Esophagus squamous epithelium (tissue), 5 donors: ENCODE measurements around the gene LRP5. TPM values are rescaled to one million over a fixed set of nuclear protein-coding genes. Genes with fewer than 3 reads are reported as not detected.
A peak's percentile ranks its signal among the peaks of the same experiment; 100 is the strongest.

Source experiments
- DNase-seq: peaks from one replicate; lab custom pipeline; 2025; lab: John Stamatoyannopoulos, UW
- H3K27ac ChIP-seq, 4 donors: fragments of 200-600 bp; sonication (generic); one replicate each; pipeline ENCODE4 v1.5.1; 2016 to 2019; ENCODE audit warnings: mild to moderate bottlenecking in 1 of 4
- H3K27me3 ChIP-seq, 4 donors: fragments of 200-600 bp; sonication (generic); 1 replicate in 3 of 4; 2 replicates in 1 of 4; pipeline versions ENCODE4 v1.5.1 to v1.6.0; 2017 to 2021; ENCODE audit warnings: antibody characterized with exemption in 1 of 4
- H3K36me3 ChIP-seq, 3 donors: fragments of 200-600 bp; sonication (generic); one replicate each; pipeline ENCODE4 v1.5.1; 2016 to 2019
- H3K4me1 ChIP-seq, 3 donors: fragments of 200-600 bp; sonication (generic); one replicate each; pipeline ENCODE4 v1.5.1; 2017 to 2019
- H3K4me3 ChIP-seq, 4 donors: fragments of 200-600 bp; sonication (generic); 1 replicate in 3 of 4; 2 replicates in 1 of 4; pipeline ENCODE4 v1.5.1; 2016 to 2019; ENCODE audit warnings: mild to moderate bottlenecking in 2 of 4, moderate library complexity in 1 of 4
- H3K9me3 ChIP-seq, 3 donors: fragments of 200-600 bp; sonication (generic); one replicate each; pipeline ENCODE4 v1.5.1; 2016 to 2019
- POLR2A ChIP-seq, 4 donors: fragments of 450-650 bp; IDR thresholded peaks; one replicate each; pipeline ENCODE4 v1.6.1; 2017; ENCODE audit warnings: antibody characterized with exemption in 4 of 4, mild to moderate bottlenecking in 4 of 4, moderate library complexity in 3 of 4
- WGBS, 2 donors: methylation state at CpG; one replicate each; pipeline ENCODE4 v1.1.5; 2018; 5-methylcytosine and 5-hydroxymethylcytosine counted together
- intact Hi-C: fragments of 100-400 bp; cut with DNase I; formaldehyde crosslinking; loops from one replicate; pipeline ENCODE4 v1.15.0; 2022
- total RNA-seq, 4 donors: library from RNA; depleted of rRNA; stranded (reverse); fragments of >200 nt; gene quantifications; one replicate each; pipeline ENCODE4 v1.1.0, GENCODE V29; 2016
- TF ChIP-seq, protein P1 (sequence below), 6 experiments: fragments of 450-650 bp in 4 of 6; fragments of 200-600 bp in 2 of 6; sonication (generic) in 2 of 6; IDR thresholded peaks; one replicate each; pipeline ENCODE4 v1.5.1; 2016 to 2019; ENCODE audit warnings: antibody characterized with exemption in 6 of 6, mild to moderate bottlenecking in 4 of 6, moderate library complexity in 4 of 6
- donor health status: DM: yes; HTN: yes; CAD: no.

The LRP5 gene
- total RNA-seq, 4 donors from 2014 or later, result 13.7 to 24.0 (median 20.9) TPM

DNA sequence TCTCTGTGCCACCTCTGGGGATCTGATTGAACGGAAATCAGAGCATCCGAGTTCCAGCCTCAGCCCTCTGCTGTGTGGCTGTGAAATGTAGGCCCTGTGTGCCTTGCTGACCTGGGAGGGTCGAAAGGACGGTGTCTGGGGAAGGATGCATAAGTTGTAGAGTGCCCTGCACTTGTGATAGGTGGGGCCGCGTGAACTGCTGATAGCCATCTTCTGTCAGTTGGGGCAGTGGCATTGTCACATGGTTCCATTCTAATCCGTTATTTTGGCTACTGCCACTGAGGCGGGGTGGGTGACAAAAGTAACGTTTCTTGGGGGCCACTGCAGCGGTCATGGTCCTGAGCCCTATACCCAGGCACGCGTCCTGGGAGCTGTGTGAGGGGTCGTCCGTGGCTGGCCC is 63.4 kb downstream of the LRP5 start:
- Histone ChIP-seq H3K9me3 (no peaks in the 10 kb centered on the region), H3K36me3 (peaks cover 0 to 16% (median 0%) of the 10 kb centered on the region in 3 donors), H3K27me3 (no peaks in the 10 kb centered on the region), H3K4me1 (peaks cover 28 to 89% (median 56%) of the 10 kb centered on the region in 3 donors), H3K27ac (no peak overlapping the region), H3K4me3 (no peak overlapping the region)
- 76 to 90% methylated on average over 4 to 14 of the region's 14 CpGs for WGBS, 2 donors
- DNase-seq, result no peak
- TF ChIP-seq, protein P1, sequence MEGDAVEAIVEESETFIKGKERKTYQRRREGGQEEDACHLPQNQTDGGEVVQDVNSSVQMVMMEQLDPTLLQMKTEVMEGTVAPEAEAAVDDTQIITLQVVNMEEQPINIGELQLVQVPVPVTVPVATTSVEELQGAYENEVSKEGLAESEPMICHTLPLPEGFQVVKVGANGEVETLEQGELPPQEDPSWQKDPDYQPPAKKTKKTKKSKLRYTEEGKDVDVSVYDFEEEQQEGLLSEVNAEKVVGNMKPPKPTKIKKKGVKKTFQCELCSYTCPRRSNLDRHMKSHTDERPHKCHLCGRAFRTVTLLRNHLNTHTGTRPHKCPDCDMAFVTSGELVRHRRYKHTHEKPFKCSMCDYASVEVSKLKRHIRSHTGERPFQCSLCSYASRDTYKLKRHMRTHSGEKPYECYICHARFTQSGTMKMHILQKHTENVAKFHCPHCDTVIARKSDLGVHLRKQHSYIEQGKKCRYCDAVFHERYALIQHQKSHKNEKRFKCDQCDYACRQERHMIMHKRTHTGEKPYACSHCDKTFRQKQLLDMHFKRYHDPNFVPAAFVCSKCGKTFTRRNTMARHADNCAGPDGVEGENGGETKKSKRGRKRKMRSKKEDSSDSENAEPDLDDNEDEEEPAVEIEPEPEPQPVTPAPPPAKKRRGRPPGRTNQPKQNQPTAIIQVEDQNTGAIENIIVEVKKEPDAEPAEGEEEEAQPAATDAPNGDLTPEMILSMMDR (IDR thresholded peaks at IDR 0.05), result no peak
- no peak for TF ChIP-seq POLR2A (IDR thresholded peaks at IDR 0.05)
- intact Hi-C loops, result loop anchor here (10.0 kb wide), 1 partner anchor 61 kb away; the partner anchor contains the start of gene LRP5

DNA sequence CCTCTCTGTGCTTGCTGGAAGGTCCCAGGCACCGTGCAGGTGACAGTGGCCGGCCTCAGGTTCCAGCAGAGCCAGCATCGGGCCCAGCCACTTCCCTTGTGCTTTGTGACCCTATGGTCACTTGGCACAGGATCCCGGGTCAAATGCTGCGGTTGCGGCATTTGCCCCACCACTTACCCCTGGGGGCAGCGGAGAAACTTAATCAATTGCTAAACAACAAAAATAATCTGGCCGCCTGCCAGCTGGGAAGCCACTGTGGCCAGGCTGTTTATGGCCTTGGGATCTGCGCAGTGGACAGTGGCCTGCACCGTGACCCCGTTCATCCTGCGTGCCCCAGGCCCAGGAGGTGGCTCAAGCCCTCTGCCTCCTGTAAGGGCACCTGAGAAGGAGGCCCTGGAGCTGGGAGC is 65.0 kb downstream of the LRP5 start:
- TF ChIP-seq, protein P1 (IDR thresholded peaks at IDR 0.05), result no peak
- Histone ChIP-seq H3K4me3 (no peak overlapping the region), H3K4me1 (peaks cover 38 to 88% (median 63%) of the 10 kb centered on the region in 3 donors), H3K36me3 (peaks cover 0 to 16% (median 0%) of the 10 kb centered on the region in 3 donors), H3K9me3 (no peaks in the 10 kb centered on the region), H3K27me3 (no peaks in the 10 kb centered on the region), H3K27ac (peak overlapping the region in 2 of 4 donors; percentile 25 to 30)
- no peak for DNase-seq
- no CpG with 5 or more reads among the region's 12 CpGs for WGBS, 2 donors
- intact Hi-C loops, result loop anchor here (10.0 kb wide), 1 partner anchor 63 kb away; the partner anchor contains the start of gene LRP5

DNA sequence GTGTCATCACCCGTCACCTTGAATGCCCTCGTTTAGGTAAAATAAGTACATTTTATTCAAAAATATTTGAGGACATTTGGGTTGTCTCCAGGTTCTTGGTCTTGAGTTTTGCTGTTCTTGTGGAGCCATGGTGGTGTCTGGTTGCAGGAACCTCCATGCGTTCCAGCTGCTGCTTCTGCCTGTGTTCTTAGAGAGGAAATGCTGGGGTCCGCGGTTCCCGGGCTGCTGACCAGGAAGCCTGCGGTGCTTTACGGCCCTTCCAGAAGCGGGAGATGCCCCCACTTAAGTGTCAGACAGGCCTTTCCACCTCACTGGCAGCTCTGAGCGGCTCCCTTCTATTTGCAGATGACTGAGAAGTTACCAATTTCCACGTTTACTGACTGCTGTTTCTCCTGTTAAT is 66.8 kb downstream of the LRP5 start:
- TF ChIP-seq, protein P1 (IDR thresholded peaks at IDR 0.05), result no peak
- no peak for TF ChIP-seq POLR2A (IDR thresholded peaks at IDR 0.05)
- Histone ChIP-seq H3K27ac (peak overlapping the region in 3 of 4 donors; percentile 39 to 83 (median 73)), H3K27me3 (no peaks in the 10 kb centered on the region), H3K4me3 (no peak overlapping the region), H3K36me3 (peaks cover 0 to 16% (median 0%) of the 10 kb centered on the region in 3 donors), H3K4me1 (peaks cover 33 to 87% (median 63%) of the 10 kb centered on the region in 3 donors), H3K9me3 (no peaks in the 10 kb centered on the region)
- 71 to 77% methylated on average over 8 to 11 of the region's 11 CpGs for WGBS, 2 donors
- intact Hi-C loops, result loop anchor here (10.0 kb wide), 1 partner anchor 64 kb away; the partner anchor contains the start of gene LRP5
- DNase-seq, result no peak

DNA sequence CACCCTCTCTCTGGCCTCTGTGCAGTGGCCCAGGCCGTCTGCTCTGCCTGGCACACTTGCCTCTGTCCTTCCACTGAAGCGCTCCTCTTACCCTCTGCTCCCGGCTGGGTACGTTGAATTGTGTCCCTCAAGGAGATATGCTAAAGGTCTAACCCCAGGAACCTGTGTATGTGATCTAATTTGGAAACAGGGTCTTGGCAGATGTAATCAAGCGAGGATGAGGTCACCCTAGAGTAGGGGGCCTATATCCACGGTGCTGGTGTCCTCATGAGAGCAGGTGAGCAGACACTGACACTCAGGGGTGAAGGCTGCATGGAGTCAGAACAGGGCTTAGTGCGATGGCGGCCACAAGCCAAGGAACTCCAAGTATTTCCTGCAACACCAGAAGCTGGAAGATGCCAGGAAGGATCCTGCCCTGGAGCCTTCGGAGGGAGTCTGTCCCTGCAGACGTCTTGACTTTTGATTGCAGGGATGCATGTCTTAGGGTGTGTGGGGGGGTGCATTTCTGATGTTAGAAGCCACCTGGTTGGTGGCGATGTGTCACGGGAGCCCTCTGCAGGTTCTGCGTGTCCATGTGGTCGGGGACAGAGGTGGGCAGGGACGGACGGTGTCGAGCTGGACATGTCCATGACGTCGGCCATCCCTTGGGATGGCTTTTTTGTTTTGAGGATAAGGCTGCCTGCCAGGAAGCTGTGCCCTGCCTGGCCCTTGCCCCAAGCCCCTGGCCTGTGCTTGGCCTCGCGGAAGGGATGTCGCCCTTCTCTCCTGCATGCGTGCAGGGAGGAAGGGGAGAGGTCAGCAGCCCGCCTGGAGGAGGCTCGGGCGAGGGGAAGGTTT is 68.6 kb downstream of the LRP5 start:
- intact Hi-C loops, result no loop called here
- H3K4me3 ChIP-seq, result peak overlapping the region in 1 of 4 donors; percentile 34
- no peaks in the 10 kb centered on the region for H3K9me3 ChIP-seq
- peaks cover 0 to 15% (median under 1%) of the 10 kb centered on the region in 3 donors for H3K36me3 ChIP-seq
- TF ChIP-seq POLR2A (IDR thresholded peaks at IDR 0.05), result no peak
- TF ChIP-seq, protein P1 (IDR thresholded peaks at IDR 0.05), result no peak
- WGBS, 2 donors, result 46 to 54% methylated on average over 7 of the region's 26 CpGs
- H3K27me3 ChIP-seq, result no peaks in the 10 kb centered on the region
- peak overlapping the region; percentile 42 to 83 (median 78) for H3K27ac ChIP-seq
- H3K4me1 ChIP-seq, result peaks cover 26 to 73% (median 51%) of the 10 kb centered on the region in 3 donors
- no peak for DNase-seq

DNA sequence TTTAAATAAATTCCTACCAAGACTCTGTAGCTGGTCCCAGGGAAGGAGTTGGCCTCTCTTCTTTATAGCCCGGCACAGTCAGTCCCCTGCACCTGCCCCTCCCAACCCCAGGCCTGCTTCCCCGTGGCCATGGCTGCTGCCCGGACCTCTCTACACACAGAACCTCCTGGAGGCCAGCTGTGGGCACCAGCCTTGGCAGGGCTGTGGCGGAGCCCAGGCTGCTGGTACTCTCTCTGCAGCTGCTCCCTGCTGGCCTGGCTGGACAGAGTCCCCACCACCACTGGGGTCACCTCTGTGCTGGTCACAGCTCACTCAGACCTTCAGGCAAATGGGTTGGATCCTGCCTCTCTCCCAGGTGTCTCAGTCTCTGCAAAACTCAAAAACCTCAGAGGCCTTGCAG is 69.3 kb downstream of the LRP5 start:
- Histone ChIP-seq H3K27ac (peak overlapping the region; percentile 40 to 83 (median 78)), H3K9me3 (no peaks in the 10 kb centered on the region), H3K27me3 (no peaks in the 10 kb centered on the region), H3K4me1 (peaks cover 26 to 68% (median 51%) of the 10 kb centered on the region in 3 donors), H3K36me3 (peaks cover 0 to 22% (median 7%) of the 10 kb centered on the region in 3 donors), H3K4me3 (peak overlapping the region in 1 of 4 donors; percentile 34)
- DNase-seq, result no peak
- no peak for TF ChIP-seq POLR2A (IDR thresholded peaks at IDR 0.05)
- TF ChIP-seq, protein P1 (IDR thresholded peaks at IDR 0.05), result no peak
- WGBS, 2 donors, result 57 to 60% methylated on average over 1 of the region's 4 CpGs
- intact Hi-C loops, result loop anchor here (2.0 kb wide), 1 partner anchor 125 kb away; no protein-coding TSS in a partner anchor
